Central memory CD8-positive, alpha-beta T cell (primary cell): Measurements from ENCODE around the gene ABCF3.
"Not testable (repeated sequence)": the region's sequence is repeated elsewhere in the genome, so short reads cannot be mapped to it uniquely, and the experiment has no call there.

Experiments used
- ATAC-seq: fragments of 150-1000 bp; cut with Tn5 transposase; replicated peaks from 2 replicates; pipeline ENCODE4 v1.10.0; 2022; ENCODE audit warnings: mild to moderate bottlenecking, moderate FRiP score, moderate number of reproducible peaks; ENCODE audit not compliant: poor library complexity, severe bottlenecking; ENCODE audit errors: extremely low read depth
- DNase-seq, 2 donors: peaks; one replicate each; pipeline ENCODE4 v3.0.0; 2021; ENCODE audit warnings: low spot score in 2 of 2
- H3K27ac Mint-ChIP-seq: one replicate; pipeline ENCODE4 v1.8.0; 2022; ENCODE audit warnings: low read depth, mild to moderate bottlenecking, moderate library complexity, mixed read lengths
- H3K27me3 Mint-ChIP-seq: one replicate; pipeline ENCODE4 v1.8.0; 2022; ENCODE audit warnings: mixed read lengths
- H3K36me3 Mint-ChIP-seq: one replicate; pipeline ENCODE4 v1.8.0; 2022; ENCODE audit warnings: mild to moderate bottlenecking, moderate library complexity, mixed read lengths; ENCODE audit not compliant: insufficient read depth
- H3K4me1 Mint-ChIP-seq: one replicate; pipeline ENCODE4 v1.8.0; 2022; ENCODE audit warnings: mixed read lengths
- H3K4me3 Mint-ChIP-seq: one replicate; pipeline ENCODE4 v1.8.0; 2022; ENCODE audit warnings: mild to moderate bottlenecking, moderate library complexity, mixed read lengths
- H3K9me3 Mint-ChIP-seq: one replicate; pipeline ENCODE4 v1.8.0; 2022; ENCODE audit warnings: mixed read lengths

ABCF3 gene

GRCh38 chr3:184186184-184186901, at the start of gene ABCF3:
Gene ABCF3, plus strand, starts transcription at chr3:184186199. Its CDS starts 9 bp downstream, at chr3:184186208.
- Mint-ChIP-seq H3K36me3 (peaks cover 40% of the 10 kb centered on the region), H3K4me3 (peak within 1 kb of the TSS; percentile 89), H3K27me3 (no peaks in the 10 kb centered on the region), H3K9me3 (no peaks in the 10 kb centered on the region), H3K27ac (peak within 1 kb of the TSS; percentile 86), H3K4me1 (peaks cover 39% of the 10 kb centered on the region)
- DNase-seq, result peak in 1 of 2 donors; percentile 21
- peak; percentile 17 for ATAC-seq

GRCh38 chr3:184140436-184140835, 45.6 kb upstream of the ABCF3 start:
- Mint-ChIP-seq H3K27me3 (no peaks in the 10 kb centered on the region), H3K9me3 (no peaks in the 10 kb centered on the region), H3K27ac (no peak overlapping the region), H3K36me3 (peaks cover 31% of the 10 kb centered on the region), H3K4me1 (peaks cover 26% of the 10 kb centered on the region), H3K4me3 (no peak overlapping the region)
- ATAC-seq (no peak), DNase-seq (no peak)

- ATAC-seq, result no peak
- no peak overlapping the region for H3K27ac Mint-ChIP-seq
- H3K36me3 Mint-ChIP-seq, result peaks cover 31% of the 10 kb centered on the region
Measured at GRCh38 chr3:184142199-184142598, 43.8 kb upstream of the ABCF3 start.

GRCh38 chr3:184143327-184143726, 42.7 kb upstream of the ABCF3 start:
- no peak for DNase-seq
- H3K36me3 Mint-ChIP-seq, result peaks cover 26% of the 10 kb centered on the region
- no peaks in the 10 kb centered on the region for H3K9me3 Mint-ChIP-seq
- no peak overlapping the region for H3K4me3 Mint-ChIP-seq
- H3K27me3 Mint-ChIP-seq, result no peaks in the 10 kb centered on the region
- no peak overlapping the region for H3K27ac Mint-ChIP-seq
- H3K4me1 Mint-ChIP-seq, result no peaks in the 10 kb centered on the region
- no peak for ATAC-seq

More at GRCh38 chr3:184142199-184142598, 43.8 kb upstream of the ABCF3 start:
- Mint-ChIP-seq H3K27me3 (no peaks in the 10 kb centered on the region), H3K9me3 (no peaks in the 10 kb centered on the region), H3K4me3 (no peak overlapping the region), H3K4me1 (peaks cover 8% of the 10 kb centered on the region)
- DNase-seq, result no peak

- H3K4me3 Mint-ChIP-seq, result no peak overlapping the region
- no peak overlapping the region for H3K27ac Mint-ChIP-seq
- H3K36me3 Mint-ChIP-seq, result peaks cover 24% of the 10 kb centered on the region
- no peaks in the 10 kb centered on the region for H3K9me3 Mint-ChIP-seq
- ATAC-seq (no peak), DNase-seq (no peak)
- no peaks in the 10 kb centered on the region for H3K27me3 Mint-ChIP-seq
- no peaks in the 10 kb centered on the region for H3K4me1 Mint-ChIP-seq
Measured at GRCh38 chr3:184144505-184144904, 41.5 kb upstream of the ABCF3 start.

- Mint-ChIP-seq H3K4me1 (no peaks in the 10 kb centered on the region), H3K36me3 (peaks cover 20% of the 10 kb centered on the region), H3K4me3 (no peak overlapping the region), H3K27ac (no peak overlapping the region), H3K9me3 (no peaks in the 10 kb centered on the region), H3K27me3 (no peaks in the 10 kb centered on the region)
- no peak for ATAC-seq
- no peak for DNase-seq
Measured at GRCh38 chr3:184145111-184145524, 40.9 kb upstream of the ABCF3 start.

- DNase-seq, result no peak
- no peak overlapping the region for H3K27ac Mint-ChIP-seq
- ATAC-seq, result no peak
- H3K9me3 Mint-ChIP-seq, result no peaks in the 10 kb centered on the region
- no peaks in the 10 kb centered on the region for H3K27me3 Mint-ChIP-seq
- no peak overlapping the region for H3K4me3 Mint-ChIP-seq
- peaks cover 18% of the 10 kb centered on the region for H3K36me3 Mint-ChIP-seq
- H3K4me1 Mint-ChIP-seq, result no peaks in the 10 kb centered on the region
Measured at GRCh38 chr3:184145751-184146270, 40.2 kb upstream of the ABCF3 start.

- DNase-seq (no peak), ATAC-seq (no peak)
- Mint-ChIP-seq H3K4me3 (no peak overlapping the region), H3K4me1 (no peaks in the 10 kb centered on the region), H3K36me3 (peaks cover 5% of the 10 kb centered on the region), H3K27me3 (no peaks in the 10 kb centered on the region), H3K9me3 (no peaks in the 10 kb centered on the region), H3K27ac (no peak overlapping the region)
Measured at GRCh38 chr3:184148076-184148475, 37.9 kb upstream of the ABCF3 start.

- no peak overlapping the region for H3K27ac Mint-ChIP-seq
- no peaks in the 10 kb centered on the region for H3K27me3 Mint-ChIP-seq
Measured at GRCh38 chr3:184149123-184149522, 36.9 kb upstream of the ABCF3 start.

GRCh38 chr3:184149770-184150169, 36.2 kb upstream of the ABCF3 start:
- H3K27me3 Mint-ChIP-seq, H3K4me1 Mint-ChIP-seq, H3K36me3 Mint-ChIP-seq, H3K27ac Mint-ChIP-seq, H3K4me3 Mint-ChIP-seq, DNase-seq, H3K9me3 Mint-ChIP-seq, ATAC-seq: not testable (repeated sequence)

More at GRCh38 chr3:184149123-184149522, 36.9 kb upstream of the ABCF3 start:
- no peaks in the 10 kb centered on the region for H3K4me1 Mint-ChIP-seq
- ATAC-seq, result no peak
- H3K9me3 Mint-ChIP-seq, result no peaks in the 10 kb centered on the region
- H3K36me3 Mint-ChIP-seq, result peaks cover 3% of the 10 kb centered on the region
- no peak for DNase-seq
- H3K4me3 Mint-ChIP-seq, result no peak overlapping the region

- Mint-ChIP-seq H3K4me1 (peaks cover 30% of the 10 kb centered on the region), H3K27ac (peak within 1 kb of the TSS; percentile 87), H3K9me3 (no peaks in the 10 kb centered on the region), H3K4me3 (peak within 1 kb of the TSS; percentile 96), H3K27me3 (no peaks in the 10 kb centered on the region), H3K36me3 (peaks cover 1% of the 10 kb centered on the region)
- DNase-seq (no peak), ATAC-seq (peak; percentile 67)
Measured at GRCh38 chr3:184154885-184155643, 30.9 kb upstream of the ABCF3 start, which contains the start of gene DVL3. Gene DVL3, plus strand, starts transcription at chr3:184155377. Its CDS starts 259 bp downstream, at chr3:184155636.

- Mint-ChIP-seq H3K4me1 (peaks cover 36% of the 10 kb centered on the region), H3K4me3 (peak overlapping the region; percentile 96), H3K9me3 (no peaks in the 10 kb centered on the region), H3K27ac (peak overlapping the region; percentile 87), H3K27me3 (no peaks in the 10 kb centered on the region), H3K36me3 (peaks cover 2% of the 10 kb centered on the region)
- DNase-seq (no peak), ATAC-seq (peak; percentile 57)
Measured at GRCh38 chr3:184155644-184156521, 30.1 kb upstream of the ABCF3 start.
